ENCODE measurements around the gene ITGA8. TPM values are rescaled to one million over a fixed set of nuclear protein-coding genes. Genes with fewer than 3 reads are reported as not detected.

ITGA8 gene
- total RNA-seq, 1 donor from 2014 or later, result 23.4 TPM

GRCh38 chr10:15745751-15746150, 26.0 kb upstream of the ITGA8 start:
- peak; percentile 50 to 66 for ATAC-seq
- intact Hi-C loops (cut with DNase I), result no loop called here
- no peaks in the 10 kb centered on the region for H3K4me1 ChIP-seq
- H3K36me3 ChIP-seq, result no peaks in the 10 kb centered on the region
- H3K27me3 ChIP-seq (ENCODE audit: low read depth), result no peaks in the 10 kb centered on the region
- H3K4me3 ChIP-seq, result no peak overlapping the region
- peak overlapping the region; percentile 31 for H3K27ac ChIP-seq
- no peak for TF ChIP-seq CTCF (IDR thresholded peaks at IDR 0.05)
- H3K9me3 ChIP-seq, result no peaks in the 10 kb centered on the region
- DNase-seq, result no peak

- Histone ChIP-seq H3K4me3 (no peak overlapping the region), H3K36me3 (no peaks in the 10 kb centered on the region), H3K27ac (no peak overlapping the region), H3K9me3 (no peaks in the 10 kb centered on the region), H3K4me1 (no peaks in the 10 kb centered on the region), H3K27me3 (ENCODE audit: low read depth) (no peaks in the 10 kb centered on the region)
- intact Hi-C loops (cut with DNase I), result no loop called here
- TF ChIP-seq CTCF (IDR thresholded peaks at IDR 0.05), result peak; percentile 59
- ATAC-seq, result peak; percentile 20 to 41
- no peak for DNase-seq
Observed at GRCh38 chr10:15744217-15744865, 24.6 kb upstream of the ITGA8 start.

GRCh38 chr10:15743443-15743842, 23.7 kb upstream of the ITGA8 start:
- no peaks in the 10 kb centered on the region for H3K36me3 ChIP-seq
- H3K4me3 ChIP-seq, result no peak overlapping the region
- no peak overlapping the region for H3K27ac ChIP-seq
- TF ChIP-seq CTCF (IDR thresholded peaks at IDR 0.05), result no peak
- no peaks in the 10 kb centered on the region for H3K4me1 ChIP-seq
- intact Hi-C loops (cut with DNase I), result no loop called here
- no peaks in the 10 kb centered on the region for H3K27me3 ChIP-seq (ENCODE audit: low read depth)
- H3K9me3 ChIP-seq, result no peaks in the 10 kb centered on the region
- DNase-seq, result no peak
- ATAC-seq, result no peak

DNA sequence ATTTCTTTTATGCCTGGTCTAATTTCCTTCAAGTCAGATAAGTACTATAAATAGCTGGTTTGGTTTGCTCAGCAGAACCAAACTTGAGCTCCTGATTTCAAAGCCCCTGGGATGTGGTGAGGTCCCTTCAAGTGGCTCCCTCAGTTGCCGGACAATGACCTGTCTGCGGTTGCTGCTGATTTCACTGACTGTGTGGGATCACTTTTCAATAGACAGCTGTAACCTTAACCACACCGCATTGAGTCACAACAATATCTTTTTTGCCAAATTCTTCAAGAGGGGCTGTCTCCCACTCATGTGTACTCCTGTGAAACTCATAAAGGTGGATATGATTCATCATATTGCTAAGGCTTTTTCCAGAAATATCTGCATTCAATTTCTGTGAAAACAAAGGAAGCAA, 23.1 kb upstream of the ITGA8 start:
- TF ChIP-seq CTCF (IDR thresholded peaks at IDR 0.05), result no peak
- Histone ChIP-seq H3K4me1 (no peaks in the 10 kb centered on the region), H3K36me3 (no peaks in the 10 kb centered on the region), H3K9me3 (no peaks in the 10 kb centered on the region), H3K27ac (no peak overlapping the region), H3K27me3 (ENCODE audit: low read depth) (no peaks in the 10 kb centered on the region), H3K4me3 (no peak overlapping the region)
- intact Hi-C loops (cut with DNase I), result no loop called here
- DNase-seq (no peak), ATAC-seq (no peak)

DNA sequence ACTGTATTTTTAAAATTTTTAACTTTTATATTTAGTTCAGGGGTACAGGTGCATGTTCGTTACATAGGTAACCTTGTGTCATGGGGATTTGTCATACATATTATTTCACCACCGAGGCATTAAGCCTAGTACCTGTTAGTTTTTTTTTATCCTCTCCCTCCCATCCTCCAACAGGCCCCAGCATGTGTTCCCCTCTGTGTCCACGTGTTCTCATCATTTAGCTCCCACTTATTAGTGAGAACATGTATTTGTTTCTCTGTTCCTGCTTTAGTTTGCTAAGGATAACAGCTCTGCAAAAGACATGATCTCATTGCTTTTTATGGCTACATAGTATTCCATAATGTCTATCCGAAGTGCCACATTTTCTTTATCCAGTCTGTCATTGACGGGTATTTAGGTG, 22.4 kb upstream of the ITGA8 start:
- no peak for TF ChIP-seq CTCF (IDR thresholded peaks at IDR 0.05)
- Histone ChIP-seq H3K4me3 (no peak overlapping the region), H3K36me3 (no peaks in the 10 kb centered on the region), H3K4me1 (no peaks in the 10 kb centered on the region), H3K27ac (no peak overlapping the region), H3K9me3 (no peaks in the 10 kb centered on the region), H3K27me3 (ENCODE audit: low read depth) (no peaks in the 10 kb centered on the region)
- DNase-seq, result no peak
- no peak for ATAC-seq
- intact Hi-C loops (cut with DNase I), result no loop called here

All from lower lobe of right lung (tissue), 2 donors.